HepG2 (cell line): ENCODE results near the gene TRAPPC12. TPM values are rescaled to one million over a fixed set of nuclear protein-coding genes. Genes with fewer than 3 reads are reported as not detected.

ENCODE experiments used
- CREB3 ChIP-seq: sonication (generic); formaldehyde crosslinking; IDR thresholded peaks from 2 replicates; pipeline ENCODE4 v1.5.0; 2020; ENCODE audit warnings: missing genetic modification reagents
- FOXP1 ChIP-seq, 2 experiments: fragments of 450-650 bp in 1 of 2; IDR thresholded peaks; 2 replicates each; pipeline ENCODE4 v1.6.1; 2017 to 2018; ENCODE audit warnings: antibody characterized with exemption in 1 of 2
- HOXA7 ChIP-seq: sonication (generic); formaldehyde crosslinking; IDR thresholded peaks from 2 replicates; pipeline ENCODE4 v1.8.1; 2022; ENCODE audit warnings: mild to moderate bottlenecking, missing genetic modification reagents, moderate library complexity
- HOXA9 ChIP-seq: sonication (generic); formaldehyde crosslinking; IDR thresholded peaks from 2 replicates; pipeline ENCODE4 v1.8.1; 2022; ENCODE audit warnings: missing genetic modification reagents, mild to moderate bottlenecking, moderate library complexity, borderline replicate concordance
- KAT8 ChIP-seq: IDR thresholded peaks from 2 replicates; pipeline ENCODE4 v1.6.1; 2016; ENCODE audit warnings: missing genetic modification reagents, missing compliant biosample characterization
- PPARG ChIP-seq: conservative IDR thresholded peaks from 2 replicates; pipeline ENCODE4 v1.6.1; 2016; ENCODE audit warnings: missing biosample characterization, missing genetic modification reagents
- RARA ChIP-seq: IDR thresholded peaks from 2 replicates; pipeline ENCODE4 v1.6.1; 2016; ENCODE audit warnings: missing genetic modification reagents, missing compliant biosample characterization
- RFX3 ChIP-seq: IDR thresholded peaks from 2 replicates; pipeline ENCODE4 v1.6.1; 2016; ENCODE audit warnings: missing biosample characterization, missing genetic modification reagents
- ZC3H4 ChIP-seq: sonication (generic); formaldehyde crosslinking; IDR thresholded peaks from 2 replicates; pipeline ENCODE4 v1.4.0; 2020; ENCODE audit warnings: missing genetic modification reagents, borderline replicate concordance
- ZSCAN5A ChIP-seq: sonication (generic); formaldehyde crosslinking; IDR thresholded peaks from 2 replicates; pipeline ENCODE4 v1.8.0; 2022; ENCODE audit warnings: mild to moderate bottlenecking, missing genetic modification reagents, borderline replicate concordance
- polyA plus RNA-seq, 8 experiments: library from polyadenylated mRNA; depleted of rRNA in 3 of 8; stranded (reverse) in 7 of 8; unstranded in 1 of 8; fragments of >200 nt; fragmentation: Illumina TruSeq in 4 of 8; extraction: Trizol in 4 of 8; gene quantifications; 2 replicates each; pipeline versions ENCODE4 v1.2.1 to v1.2.3, GENCODE V29; 2011 to 2016; ENCODE audit warnings: low read depth in 4 of 8, missing spikeins in 1 of 8, mixed read lengths in 1 of 8; ENCODE audit not compliant: insufficient read depth in 1 of 8
- total RNA-seq, 5 experiments: library from RNA; depleted of rRNA; stranded (reverse); fragments of >200 nt; fragmentation: Illumina TruSeq; extraction: Trizol; gene quantifications; 2 replicates each; pipeline ENCODE4 v1.2.3, GENCODE V29; 2016; ENCODE audit warnings: low read depth in 1 of 5
- TF ChIP-seq, protein P1 (sequence below): sonication (generic); formaldehyde crosslinking; IDR thresholded peaks from 2 replicates; pipeline ENCODE4 v1.5.0; 2020; ENCODE audit warnings: missing genetic modification reagents
- TF ChIP-seq, protein P2 (sequence below): sonication (generic); formaldehyde crosslinking; IDR thresholded peaks from 2 replicates; pipeline ENCODE4 v1.4.0; 2020; ENCODE audit warnings: missing genetic modification reagents, mild to moderate bottlenecking, borderline replicate concordance
- TF ChIP-seq, protein P3 (sequence below): sonication (generic); formaldehyde crosslinking; IDR thresholded peaks from 2 replicates; pipeline ENCODE4 v1.4.0; 2020; ENCODE audit warnings: mild to moderate bottlenecking, missing genetic modification reagents
- TF ChIP-seq, protein P4 (sequence below): sonication (generic); formaldehyde crosslinking; IDR thresholded peaks from 2 replicates; pipeline ENCODE4 v1.5.0; 2020; ENCODE audit warnings: mild to moderate bottlenecking, missing genetic modification reagents
- TF ChIP-seq, protein P5 (sequence below): sonication (generic); formaldehyde crosslinking; IDR thresholded peaks from 2 replicates; pipeline ENCODE4 v1.8.1; 2022; ENCODE audit warnings: mild to moderate bottlenecking, missing genetic modification reagents

Gene TRAPPC12
- total and polyA plus RNA-seq, 2 of the 13 experiments (the other 11 are each of a cell fraction or from before 2014, with no cell fraction given): 46.4 to 97.7 TPM

GRCh38 chr2:3423492-3424170 is 44.1 kb downstream of the TRAPPC12 start (continued):
- TF ChIP-seq, protein P1, sequence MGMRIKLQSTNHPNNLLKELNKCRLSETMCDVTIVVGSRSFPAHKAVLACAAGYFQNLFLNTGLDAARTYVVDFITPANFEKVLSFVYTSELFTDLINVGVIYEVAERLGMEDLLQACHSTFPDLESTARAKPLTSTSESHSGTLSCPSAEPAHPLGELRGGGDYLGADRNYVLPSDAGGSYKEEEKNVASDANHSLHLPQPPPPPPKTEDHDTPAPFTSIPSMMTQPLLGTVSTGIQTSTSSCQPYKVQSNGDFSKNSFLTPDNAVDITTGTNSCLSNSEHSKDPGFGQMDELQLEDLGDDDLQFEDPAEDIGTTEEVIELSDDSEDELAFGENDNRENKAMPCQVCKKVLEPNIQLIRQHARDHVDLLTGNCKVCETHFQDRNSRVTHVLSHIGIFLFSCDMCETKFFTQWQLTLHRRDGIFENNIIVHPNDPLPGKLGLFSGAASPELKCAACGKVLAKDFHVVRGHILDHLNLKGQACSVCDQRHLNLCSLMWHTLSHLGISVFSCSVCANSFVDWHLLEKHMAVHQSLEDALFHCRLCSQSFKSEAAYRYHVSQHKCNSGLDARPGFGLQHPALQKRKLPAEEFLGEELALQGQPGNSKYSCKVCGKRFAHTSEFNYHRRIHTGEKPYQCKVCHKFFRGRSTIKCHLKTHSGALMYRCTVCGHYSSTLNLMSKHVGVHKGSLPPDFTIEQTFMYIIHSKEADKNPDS: no peak
- TF ChIP-seq CREB3 (CRISPR knock-in tag) (no peak), RARA (CRISPR knock-in tag) (peak; percentile 21; the same call in 1 of the 2 replicates), ZC3H4 (CRISPR knock-in tag) (no peak), KAT8 (CRISPR knock-in tag) (0 out of 2 replicates have a peak, but pooled peaks have one; percentile 20), HOXA7 (CRISPR knock-in tag) (no peak), ZSCAN5A (CRISPR knock-in tag) (no peak), HOXA9 (CRISPR knock-in tag) (no peak), FOXP1 (IDR thresholded peaks at IDR 0.05) (no peak), FOXP1 (CRISPR knock-in tag; IDR thresholded peaks at IDR 0.05) (0 out of 2 replicates have a peak, but pooled peaks have one; percentile 44), RFX3 (no peak), PPARG (0 out of 2 replicates have a peak, but pooled peaks have one; percentile 31)
- TF ChIP-seq, protein P2, sequence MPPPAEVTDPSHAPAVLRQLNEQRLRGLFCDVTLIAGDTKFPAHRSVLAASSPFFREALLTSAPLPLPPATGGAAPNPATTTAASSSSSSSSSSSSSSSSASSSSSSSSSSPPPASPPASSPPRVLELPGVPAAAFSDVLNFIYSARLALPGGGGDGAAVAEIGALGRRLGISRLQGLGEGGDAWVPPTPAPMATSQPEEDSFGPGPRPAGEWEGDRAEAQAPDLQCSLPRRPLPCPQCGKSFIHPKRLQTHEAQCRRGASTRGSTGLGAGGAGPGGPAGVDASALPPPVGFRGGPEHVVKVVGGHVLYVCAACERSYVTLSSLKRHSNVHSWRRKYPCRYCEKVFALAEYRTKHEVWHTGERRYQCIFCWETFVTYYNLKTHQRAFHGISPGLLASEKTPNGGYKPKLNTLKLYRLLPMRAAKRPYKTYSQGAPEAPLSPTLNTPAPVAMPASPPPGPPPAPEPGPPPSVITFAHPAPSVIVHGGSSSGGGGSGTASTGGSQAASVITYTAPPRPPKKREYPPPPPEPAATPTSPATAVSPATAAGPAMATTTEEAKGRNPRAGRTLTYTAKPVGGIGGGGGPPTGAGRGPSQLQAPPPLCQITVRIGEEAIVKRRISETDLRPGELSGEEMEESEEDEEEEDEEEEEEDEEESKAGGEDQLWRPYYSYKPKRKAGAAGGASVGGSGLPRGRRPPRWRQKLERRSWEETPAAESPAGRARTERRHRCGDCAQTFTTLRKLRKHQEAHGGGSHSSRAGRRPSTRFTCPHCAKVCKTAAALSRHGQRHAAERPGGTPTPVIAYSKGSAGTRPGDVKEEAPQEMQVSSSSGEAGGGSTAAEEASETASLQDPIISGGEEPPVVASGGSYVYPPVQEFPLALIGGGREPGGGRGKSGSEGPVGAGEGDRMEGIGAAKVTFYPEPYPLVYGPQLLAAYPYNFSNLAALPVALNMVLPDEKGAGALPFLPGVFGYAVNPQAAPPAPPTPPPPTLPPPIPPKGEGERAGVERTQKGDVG: peak; percentile 94
- TF ChIP-seq, protein P3, sequence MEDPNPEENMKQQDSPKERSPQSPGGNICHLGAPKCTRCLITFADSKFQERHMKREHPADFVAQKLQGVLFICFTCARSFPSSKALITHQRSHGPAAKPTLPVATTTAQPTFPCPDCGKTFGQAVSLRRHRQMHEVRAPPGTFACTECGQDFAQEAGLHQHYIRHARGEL: no peak
- TF ChIP-seq, protein P4, sequence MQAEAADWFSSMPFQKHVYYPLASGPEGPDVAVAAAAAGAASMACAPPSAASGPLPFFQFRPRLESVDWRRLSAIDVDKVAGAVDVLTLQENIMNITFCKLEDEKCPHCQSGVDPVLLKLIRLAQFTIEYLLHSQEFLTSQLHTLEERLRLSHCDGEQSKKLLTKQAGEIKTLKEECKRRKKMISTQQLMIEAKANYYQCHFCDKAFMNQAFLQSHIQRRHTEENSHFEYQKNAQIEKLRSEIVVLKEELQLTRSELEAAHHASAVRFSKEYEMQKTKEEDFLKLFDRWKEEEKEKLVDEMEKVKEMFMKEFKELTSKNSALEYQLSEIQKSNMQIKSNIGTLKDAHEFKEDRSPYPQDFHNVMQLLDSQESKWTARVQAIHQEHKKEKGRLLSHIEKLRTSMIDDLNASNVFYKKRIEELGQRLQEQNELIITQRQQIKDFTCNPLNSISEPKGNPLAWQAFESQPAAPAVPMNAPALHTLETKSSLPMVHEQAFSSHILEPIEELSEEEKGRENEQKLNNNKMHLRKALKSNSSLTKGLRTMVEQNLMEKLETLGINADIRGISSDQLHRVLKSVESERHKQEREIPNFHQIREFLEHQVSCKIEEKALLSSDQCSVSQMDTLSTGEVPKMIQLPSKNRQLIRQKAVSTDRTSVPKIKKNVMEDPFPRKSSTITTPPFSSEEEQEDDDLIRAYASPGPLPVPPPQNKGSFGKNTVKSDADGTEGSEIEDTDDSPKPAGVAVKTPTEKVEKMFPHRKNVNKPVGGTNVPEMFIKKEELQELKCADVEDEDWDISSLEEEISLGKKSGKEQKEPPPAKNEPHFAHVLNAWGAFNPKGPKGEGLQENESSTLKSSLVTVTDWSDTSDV (CRISPR knock-in tag): no peak
- TF ChIP-seq, protein P5, sequence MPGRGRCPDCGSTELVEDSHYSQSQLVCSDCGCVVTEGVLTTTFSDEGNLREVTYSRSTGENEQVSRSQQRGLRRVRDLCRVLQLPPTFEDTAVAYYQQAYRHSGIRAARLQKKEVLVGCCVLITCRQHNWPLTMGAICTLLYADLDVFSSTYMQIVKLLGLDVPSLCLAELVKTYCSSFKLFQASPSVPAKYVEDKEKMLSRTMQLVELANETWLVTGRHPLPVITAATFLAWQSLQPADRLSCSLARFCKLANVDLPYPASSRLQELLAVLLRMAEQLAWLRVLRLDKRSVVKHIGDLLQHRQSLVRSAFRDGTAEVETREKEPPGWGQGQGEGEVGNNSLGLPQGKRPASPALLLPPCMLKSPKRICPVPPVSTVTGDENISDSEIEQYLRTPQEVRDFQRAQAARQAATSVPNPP (CRISPR knock-in tag): no peak
